GM12878 (cell line): ENCODE data around the gene EXD1. TPM values are rescaled to one million over a fixed set of nuclear protein-coding genes. Genes with fewer than 3 reads are reported as not detected.

ENCODE experiments used
- ATAC-seq: fragments of 200-7000 bp; cut with Tn5 transposase; 3 replicates; pipeline ENCODE4 v1.9.1; 2020; ENCODE audit warnings: mild to moderate bottlenecking, moderate library complexity
- BruUV-seq: library from RNA; stranded (reverse); fragments of 400-500 nt; replicated peaks from 2 replicates; lab custom pipeline; 2021; lab: Mats Ljungman, UMichigan
- CTCF ChIA-PET: fragments of 300-600 bp; sonication (Branson Sonifier 250); formaldehyde crosslinking; extraction: SDS; loops from one replicate; lab custom pipeline; 2021; ENCODE audit warnings: inconsistent platforms; lab: Yijun Ruan, JAX
- POLR2A ChIA-PET: fragments of 350-600 bp; formaldehyde crosslinking; extraction: SDS; loops from one replicate; lab custom pipeline; 2021; ENCODE audit warnings: inconsistent platforms; lab: Charles Lee
- RAD21 ChIA-PET: fragments of 300-600 bp; sonication (Branson Sonifier 250); formaldehyde crosslinking; loops from one replicate; lab custom pipeline; 2023; ENCODE audit warnings: antibody characterized with exemption; ENCODE audit not compliant: unreplicated experiment; lab: Charles Lee
- SMC1A ChIA-PET: fragments of 300-600 bp; sonication (Branson Sonifier 250); formaldehyde crosslinking; loops from one replicate; lab custom pipeline; 2023; ENCODE audit not compliant: unreplicated experiment, uncharacterized antibody; lab: Charles Lee
- DNase-seq: peaks from one replicate; pipeline ENCODE4 v3.0.0-alpha.2; 2011; ENCODE audit warnings: low read depth, low spot score
- FAIRE-seq: peaks from 3 replicates; lab custom pipeline; 2011; peaks lifted over from hg19 to GRCh38; lab: Jason Lieb, UNC
- H2AFZ ChIP-seq: 2 replicates; pipeline ENCODE4 v1.6.0; 2011; ENCODE audit warnings: low read depth, low read length, control low read depth; ENCODE audit not compliant: control insufficient read depth
- H3K27ac ChIP-seq: 2 replicates; pipeline ENCODE4 v1.5.1; 2011; ENCODE audit warnings: control low read depth; ENCODE audit not compliant: control insufficient read depth, insufficient read depth
- H3K27me3 ChIP-seq, 2 experiments: replicated peaks in 1 of 2; 2 replicates each; pipeline versions ENCODE4 v1.6.0 to v1.6.1; 2011; ENCODE audit warnings: low read length in 1 of 2; ENCODE audit not compliant: control insufficient read depth in 2 of 2, insufficient read depth in 2 of 2
- H3K36me3 ChIP-seq, 2 experiments: 2 replicates each; pipeline ENCODE4 v1.5.1; 2011; ENCODE audit warnings: low read length in 1 of 2; ENCODE audit not compliant: control insufficient read depth in 2 of 2, insufficient read depth in 2 of 2
- H3K4me1 ChIP-seq: 2 replicates; pipeline ENCODE4 v1.6.1; 2011; ENCODE audit warnings: mild to moderate bottlenecking, low read length, moderate library complexity, mixed read lengths; ENCODE audit not compliant: control insufficient read depth, insufficient read depth
- H3K4me2 ChIP-seq: 2 replicates; pipeline ENCODE4 v1.6.0; 2011; ENCODE audit warnings: control low read depth; ENCODE audit not compliant: control insufficient read depth, insufficient read depth
- H3K4me3 ChIP-seq: fragments of 200-600 bp; sonication (generic); 2 replicates; pipeline ENCODE4 v1.5.1; 2016
- H3K79me2 ChIP-seq: 2 replicates; pipeline ENCODE4 v1.6.0; 2011; ENCODE audit warnings: low read length; ENCODE audit not compliant: control insufficient read depth, insufficient read depth
- H3K9ac ChIP-seq: 2 replicates; pipeline ENCODE4 v1.8.0; 2011; ENCODE audit warnings: low read length, control low read depth, mixed read lengths; ENCODE audit not compliant: control insufficient read depth, insufficient read depth
- H3K9me3 ChIP-seq: replicated peaks from 3 replicates; pipeline ENCODE4 v1.5.1; 2011; ENCODE audit warnings: mild to moderate bottlenecking, low read length; ENCODE audit not compliant: control insufficient read depth, insufficient read depth
- H4K20me1 ChIP-seq: 2 replicates; pipeline ENCODE4 v1.6.0; 2011; ENCODE audit not compliant: control insufficient read depth, insufficient read depth
- BCL3 ChIP-seq: IDR thresholded peaks from 2 replicates; pipeline ENCODE4 v1.6.1; 2011; ENCODE audit warnings: borderline replicate concordance, low read depth, mild to moderate bottlenecking, moderate library complexity, low read length; ENCODE audit not compliant: insufficient read depth, poor library complexity, severe bottlenecking
- CBFB ChIP-seq: IDR thresholded peaks from 2 replicates; pipeline ENCODE4 v1.6.1; 2016; ENCODE audit warnings: antibody characterized with exemption, low read depth
- CREM ChIP-seq: IDR thresholded peaks from 2 replicates; pipeline ENCODE4 v1.6.1; 2014; ENCODE audit warnings: antibody characterized with exemption, low read depth
- CUX1 ChIP-seq: IDR thresholded peaks from 2 replicates; pipeline ENCODE4 v1.6.1; 2012; ENCODE audit warnings: improper control_type of control experiment, low read depth, low read length; ENCODE audit not compliant: insufficient replicate concordance
- MYC ChIP-seq: IDR thresholded peaks from 2 replicates; pipeline ENCODE4 v1.6.1; 2011; ENCODE audit warnings: mild to moderate bottlenecking, low read length, moderate library complexity, inconsistent platforms; ENCODE audit not compliant: insufficient read depth, insufficient replicate concordance, insufficient read length, severe bottlenecking
- POLR2A ChIP-seq: IDR thresholded peaks from 2 replicates; pipeline ENCODE4 v1.6.1; 2011; ENCODE audit warnings: low read depth, mild to moderate bottlenecking, low read length
- REST ChIP-seq: IDR thresholded peaks from 2 replicates; pipeline ENCODE4 v1.6.1; 2012; ENCODE audit warnings: mild to moderate bottlenecking, low read depth, low read length
- SIN3A ChIP-seq: IDR thresholded peaks from 2 replicates; pipeline ENCODE4 v1.6.1; 2012; ENCODE audit warnings: low read depth, low read length, improper control_type of control experiment
- SPI1 ChIP-seq: IDR thresholded peaks from 2 replicates; pipeline ENCODE4 v1.6.1; 2011; ENCODE audit warnings: low read depth, mild to moderate bottlenecking, low read length, moderate library complexity, borderline replicate concordance; ENCODE audit not compliant: insufficient read depth
- TARDBP ChIP-seq: IDR thresholded peaks from 2 replicates; pipeline ENCODE4 v1.6.1; 2016; ENCODE audit warnings: borderline replicate concordance
- WGBS: methylation state at CpG from one replicate; pipeline ENCODE4 v1.1.6; 2016; ENCODE audit warnings: low lambda C conversion rate; ENCODE audit not compliant: insufficient replicate concordance, insufficient coverage; ENCODE audit errors: missing lambda C conversion rate; 5-methylcytosine and 5-hydroxymethylcytosine counted together
- in situ Hi-C: fragments of 300-500 bp; cut with MboI; formaldehyde crosslinking; loops from 9 replicates; pipeline ENCODE4 v1.14.3; 2018; ENCODE audit warnings: mixed read lengths
- intact Hi-C: fragments of 100-400 bp; cut with micrococcal nuclease; formaldehyde crosslinking; loops from one replicate; pipeline ENCODE4 v1.14.2; 2022; ENCODE audit not compliant: unreplicated experiment
- polyA plus RNA-seq, 11 experiments: library from polyadenylated mRNA; depleted of rRNA in 4 of 11; unstranded in 6 of 11; stranded (reverse) in 5 of 11; fragments of >200 nt; fragmentation: Nextera tagmentation in 4 of 11; fragmentation: Illumina TruSeq in 1 of 11; extraction: Ambion mirVana in 4 of 11; extraction: Trizol in 1 of 11; gene quantifications; 1 replicate in 1 of 11; 2 replicates in 10 of 11; pipeline versions ENCODE4 v1.2.1 to v1.2.3, GENCODE V29; 2011 to 2016; ENCODE audit warnings: inconsistent platforms in 2 of 11, missing spikeins in 2 of 11, low read depth in 1 of 11
- total RNA-seq, 4 experiments: library from RNA; depleted of rRNA in 3 of 4; stranded (reverse); fragments of >200 nt in 3 of 4; fragmentation: Illumina TruSeq in 1 of 4; extraction: Trizol in 1 of 4; gene quantifications; 2 replicates each; pipeline versions ENCODE4 v1.2.1 to v1.2.3, GENCODE V29; 2013 to 2021

The EXD1 gene
- total and polyA plus RNA-seq, 10 of the 15 experiments (the other 5 are each of a cell fraction or from before 2014, with no cell fraction given) = 0.19 TPM; not detected in 9

GRCh38 chr15:41161736-41162135, 68.8 kb downstream of the EXD1 start:
- Histone ChIP-seq H3K4me3 (no peak overlapping the region), H4K20me1 (no peaks in the 10 kb centered on the region), H3K9ac (no peak overlapping the region), H3K79me2 (no peaks in the 10 kb centered on the region), H3K4me1 (no peaks in the 10 kb centered on the region), H3K27me3 (no peaks in the 10 kb centered on the region), H3K27ac (no peak overlapping the region), H3K36me3 (no peaks in the 10 kb centered on the region), H2AFZ (no peak overlapping the region), H3K9me3 (no peaks in the 10 kb centered on the region), H3K4me2 (no peak overlapping the region)
- DNase-seq = no peak
- ChIA-PET SMC1A (no interaction called here), POLR2A (no interaction called here), CTCF (no interaction called here), RAD21 (no interaction called here)
- ATAC-seq = no peak
- TF ChIP-seq CBFB (no peak), BCL3 (no peak), SIN3A (no peak), TARDBP (no peak), REST (no peak), POLR2A (no peak), CREM (no peak), CUX1 (no peak), MYC (no peak), SPI1 (no peak)
- in situ Hi-C loops (no loop called here), intact Hi-C loops (no loop called here)
- no peak for FAIRE-seq
- 39% methylated on average over 1 of the region's 1 CpG for WGBS
- BruUV-seq = no TSS peak
